ENCODE results near the gene ATXN10.

Gene ATXN10

GRCh38 chr22:45859231-45860161 is 187.9 kb downstream of the ATXN10 start:
- no peak for DNase-seq (ENCODE audit: low spot score)

- DNase-seq (ENCODE audit: low spot score) = no peak
Observed at GRCh38 chr22:45860201-45860600, 188.6 kb downstream of the ATXN10 start.

- DNase-seq (ENCODE audit: low spot score) = no peak
Observed at GRCh38 chr22:45861259-45861658, 189.6 kb downstream of the ATXN10 start.

DNA sequence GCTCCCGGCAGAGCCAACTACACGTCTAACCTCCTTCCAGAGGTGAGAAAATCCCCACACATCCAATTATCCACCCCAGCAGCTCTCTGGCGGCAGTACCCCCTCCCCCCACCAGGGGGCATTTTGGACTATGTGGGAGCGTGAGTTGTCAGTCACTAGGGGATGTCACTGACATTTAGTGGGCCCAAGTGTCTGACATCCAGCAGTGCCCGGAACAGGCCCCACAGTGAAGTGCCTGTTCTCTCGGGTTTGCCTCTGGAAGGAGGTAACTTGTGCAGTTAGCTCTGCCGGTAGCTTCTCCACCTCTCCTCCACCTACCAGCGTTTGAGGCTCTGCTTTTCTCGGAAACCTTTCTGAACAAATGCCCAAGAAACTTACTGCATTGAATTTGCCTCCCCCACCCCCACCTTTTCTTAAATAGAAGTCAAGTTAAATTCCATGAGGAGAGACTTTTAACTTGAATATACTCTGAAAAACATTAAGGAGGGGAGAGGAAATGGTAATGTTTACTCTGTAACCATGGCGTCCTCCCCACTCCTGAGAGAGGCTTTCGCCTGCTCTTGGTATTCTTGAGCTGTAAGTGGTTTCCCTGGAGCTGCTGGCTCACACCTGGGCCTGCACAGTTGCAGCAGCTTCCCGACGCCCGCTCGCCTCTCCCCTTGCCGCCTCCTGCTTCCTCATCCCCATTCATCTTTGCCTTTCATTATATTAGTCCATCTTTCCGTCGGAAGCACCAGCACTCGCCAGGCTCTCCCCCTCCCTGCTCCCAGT is 192.5 kb downstream of the ATXN10 start:
- peak; percentile 93 for DNase-seq (ENCODE audit: low spot score)

- no peak for DNase-seq (ENCODE audit: low spot score)
Observed at GRCh38 chr22:45864959-45865476, 193.4 kb downstream of the ATXN10 start.

DNA sequence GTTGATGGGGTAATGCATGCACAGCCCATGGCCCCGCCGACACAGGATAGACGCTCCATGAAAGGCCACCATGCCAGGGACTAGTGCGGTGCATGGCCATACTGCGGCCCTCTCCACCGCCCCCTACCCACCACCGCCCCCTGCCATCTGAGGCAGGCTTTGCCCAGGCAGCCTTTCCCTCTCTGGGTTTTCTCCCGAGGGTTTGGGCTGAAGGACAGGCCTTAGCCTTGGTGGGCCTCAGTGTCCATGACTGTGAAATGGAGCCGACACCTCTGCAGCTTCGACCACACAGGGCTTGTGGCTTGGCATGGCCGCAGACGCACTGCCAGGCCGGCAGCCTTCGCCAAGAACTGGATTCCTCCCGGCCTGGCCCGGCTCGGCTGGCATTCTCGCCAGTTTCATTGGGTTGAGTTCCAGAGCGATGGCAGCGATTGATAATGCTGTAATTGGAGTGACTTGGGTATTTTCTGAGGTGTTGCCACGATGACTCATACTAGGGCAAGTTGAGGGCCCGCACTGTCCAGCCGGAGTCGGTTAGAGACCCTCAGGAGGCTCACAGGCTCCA is 194.0 kb downstream of the ATXN10 start:
- no peak for DNase-seq (ENCODE audit: low spot score)

- no peak for DNase-seq (ENCODE audit: low spot score)
Observed at GRCh38 chr22:45866126-45866645, 194.6 kb downstream of the ATXN10 start.

DNA sequence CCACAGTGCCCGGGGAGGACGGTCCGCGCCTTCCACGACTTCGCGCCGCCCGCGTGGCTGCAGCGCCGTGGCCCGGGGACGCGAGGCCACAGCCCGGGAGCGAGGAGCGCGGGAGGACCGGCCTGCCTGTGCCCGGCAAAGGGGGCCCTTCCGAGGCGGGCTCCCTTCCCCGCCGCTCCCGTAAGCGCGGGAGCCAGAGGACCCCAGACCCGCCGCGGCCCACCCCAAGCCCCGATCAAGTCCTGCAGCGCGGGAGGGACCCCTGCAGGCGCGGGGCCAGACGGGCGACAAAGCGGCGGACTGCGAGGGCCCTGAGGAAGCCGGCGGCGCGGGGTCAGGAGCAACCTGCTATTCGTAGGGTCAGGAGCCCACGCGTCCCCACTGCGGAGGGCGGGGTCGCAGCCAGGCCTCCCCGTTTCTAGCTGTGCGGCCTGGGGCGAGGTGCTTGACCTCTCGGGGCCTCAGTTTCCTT is 195.0 kb downstream of the ATXN10 start:
- DNase-seq (ENCODE audit: low spot score) = no peak

- no peak for DNase-seq (ENCODE audit: low spot score)
Observed at GRCh38 chr22:45867118-45867905, 195.7 kb downstream of the ATXN10 start.

- DNase-seq (ENCODE audit: low spot score) = no peak
Observed at GRCh38 chr22:45867906-45868555, 196.4 kb downstream of the ATXN10 start.

DNA sequence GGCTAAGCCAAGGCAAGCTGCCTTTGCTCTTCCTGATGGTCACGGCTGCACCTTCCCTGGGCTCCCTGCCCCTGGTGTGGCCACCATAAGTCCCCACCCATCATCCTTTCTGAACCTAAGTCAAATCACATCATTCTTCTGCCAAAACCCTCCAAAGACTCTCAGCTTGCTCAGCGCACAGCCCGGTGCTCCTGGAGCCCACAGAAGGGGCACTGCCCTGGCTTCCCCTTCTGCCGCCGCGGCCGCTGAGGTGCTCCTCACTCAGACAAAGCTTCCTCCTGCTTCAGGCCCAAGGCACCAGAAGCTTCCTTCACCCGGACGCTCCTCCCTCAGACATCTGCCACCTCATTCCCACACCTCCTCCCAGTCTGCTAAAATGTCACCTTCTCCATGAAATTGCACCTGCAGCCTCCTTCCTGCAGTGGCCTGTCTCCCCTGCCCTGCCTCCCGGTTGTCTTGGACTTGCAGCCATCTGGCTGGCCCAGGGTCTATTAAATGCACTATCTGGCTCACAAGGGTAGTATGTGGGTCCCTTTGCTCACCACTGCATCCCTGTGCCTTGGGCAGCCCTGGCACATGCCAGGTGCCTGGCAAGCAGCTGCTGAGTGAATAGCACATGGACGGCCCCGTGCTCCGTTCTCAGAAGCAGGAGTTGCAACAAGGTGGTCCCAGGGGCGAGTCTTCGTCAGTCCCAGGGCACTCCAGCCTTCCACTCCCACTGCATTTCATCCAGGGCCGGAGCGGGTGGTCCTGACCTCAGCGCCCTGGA is 197.1 kb downstream of the ATXN10 start:
- DNase-seq (ENCODE audit: low spot score) = no peak

- DNase-seq (ENCODE audit: low spot score) = no peak
Observed at GRCh38 chr22:45869340-45869847, 197.8 kb downstream of the ATXN10 start.

GRCh38 chr22:45870011-45870410 is 198.4 kb downstream of the ATXN10 start:
- DNase-seq (ENCODE audit: low spot score) = no peak

DNA sequence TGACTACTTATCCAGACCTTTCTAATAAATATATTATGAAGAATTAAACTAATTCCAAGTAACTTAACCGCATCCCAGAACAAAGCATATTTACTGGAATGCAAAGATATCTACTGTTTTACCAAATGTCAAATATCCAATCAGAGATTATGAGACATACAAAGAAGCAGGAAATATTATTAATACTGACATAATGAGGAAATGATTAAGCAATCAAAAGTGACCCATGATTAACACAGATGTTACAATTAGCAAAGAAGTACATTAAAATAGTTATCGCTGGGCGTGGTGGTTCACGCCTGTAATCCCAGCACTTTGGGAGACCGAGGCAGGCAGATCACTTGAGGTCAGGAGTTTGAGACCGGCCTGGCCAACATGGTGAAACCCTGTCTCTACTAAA is 200.1 kb downstream of the ATXN10 start:
- no peak for DNase-seq (ENCODE audit: low spot score)

DNA sequence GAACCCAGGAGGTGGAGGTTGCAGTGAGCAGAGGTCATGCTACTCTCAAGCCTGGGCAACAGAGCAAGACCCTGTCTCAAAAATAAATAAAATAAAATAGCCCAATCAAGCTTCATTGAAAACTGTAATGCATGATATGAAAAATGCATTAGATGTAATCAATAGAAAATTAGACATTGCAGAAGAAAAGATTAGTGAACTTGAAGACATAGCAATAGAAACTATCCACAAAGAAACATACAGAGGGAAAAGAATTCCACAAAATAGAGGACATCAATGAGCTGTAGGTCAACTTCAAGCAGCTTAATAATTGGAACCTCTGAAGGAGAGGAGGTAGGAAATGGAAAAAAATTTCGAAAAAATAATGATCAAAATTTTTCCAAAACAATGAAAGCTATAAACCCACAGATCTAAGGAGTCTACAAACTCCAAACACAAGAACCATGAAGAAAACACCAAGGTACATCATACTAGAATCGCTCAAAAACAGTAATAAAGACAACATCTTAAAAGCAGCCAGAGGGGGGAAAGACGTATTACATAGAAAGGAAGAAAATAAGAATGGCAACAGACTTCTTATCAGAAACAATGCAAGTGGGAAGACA is 201.1 kb downstream of the ATXN10 start:
- DNase-seq (ENCODE audit: low spot score) = no peak

- DNase-seq (ENCODE audit: low spot score) = no peak
Observed at GRCh38 chr22:45876136-45877035, 204.8 kb downstream of the ATXN10 start.

- no peak for DNase-seq (ENCODE audit: low spot score)
Observed at GRCh38 chr22:45877036-45877380, 205.4 kb downstream of the ATXN10 start.

DNA sequence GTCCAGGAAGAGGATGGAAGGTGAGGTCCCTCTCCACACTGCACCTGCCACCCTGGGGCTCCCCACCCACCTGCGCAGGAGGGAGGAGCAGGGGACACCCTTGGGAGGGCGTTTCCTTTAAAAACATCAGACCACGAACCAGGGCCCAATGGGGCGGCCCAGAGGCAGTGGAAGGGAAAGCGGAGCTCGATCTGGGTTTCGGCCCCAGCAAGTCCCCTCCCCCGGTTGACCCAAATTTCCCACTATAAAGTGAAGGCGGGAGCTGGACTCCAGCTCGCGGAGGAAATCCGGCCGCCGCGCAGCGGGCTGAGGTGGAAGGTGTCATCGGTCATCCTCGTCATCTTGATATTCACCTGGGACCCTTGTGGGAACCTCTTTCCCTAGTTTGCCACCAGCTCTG is 206.0 kb downstream of the ATXN10 start:
- no peak for DNase-seq (ENCODE audit: low spot score)
